H1 (cell line): ENCODE results near the gene MYO1D. TPM values are rescaled to one million over a fixed set of nuclear protein-coding genes. Genes with fewer than 3 reads are reported as not detected.

Experiments
- CTCF ChIA-PET: fragments of 300-600 bp; sonication (Branson Sonifier 250); formaldehyde crosslinking; loops from one replicate; lab custom pipeline; 2021; ENCODE audit not compliant: partially characterized antibody; lab: Charles Lee
- POLR2A ChIA-PET: fragments of 300-600 bp; sonication (Branson Sonifier 250); formaldehyde crosslinking; loops from one replicate; lab custom pipeline; 2021; ENCODE audit warnings: inconsistent platforms; ENCODE audit not compliant: partially characterized antibody; lab: Charles Lee
- DNase-seq, 2 experiments: peaks; one replicate each; pipeline versions ENCODE4 v3.0.0 to v3.0.0-alpha.2; 2010 to 2022; ENCODE audit warnings: low spot score in 2 of 2, low read depth in 1 of 2, mixed read lengths in 1 of 2
- FAIRE-seq: peaks from 2 replicates; lab custom pipeline; 2011; peaks lifted over from hg19 to GRCh38; lab: Jason Lieb, UNC
- H2AFZ ChIP-seq: 2 replicates; pipeline ENCODE4 v1.8.1; 2012; ENCODE audit warnings: low read length, inconsistent platforms
- H2AK5ac ChIP-seq: 2 replicates; pipeline ENCODE4 v1.6.1; 2013; ENCODE audit warnings: low read depth, low read length
- H2BK120ac ChIP-seq: replicated peaks from 2 replicates; pipeline ENCODE3; 2013; ENCODE audit warnings: low read depth, low read length, inconsistent platforms
- H2BK12ac ChIP-seq: 2 replicates; pipeline ENCODE4 v1.6.1; 2013; ENCODE audit warnings: low read depth, low read length
- H2BK15ac ChIP-seq: 2 replicates; pipeline ENCODE4 v1.6.1; 2013; ENCODE audit warnings: low read length
- H2BK20ac ChIP-seq: 2 replicates; pipeline ENCODE4 v1.6.1; 2013; ENCODE audit warnings: low read length
- H2BK5ac ChIP-seq: 2 replicates; pipeline ENCODE4 v1.6.1; 2013; ENCODE audit warnings: low read depth, low read length
- H3K14ac ChIP-seq: 2 replicates; pipeline ENCODE4 v1.6.1; 2013; ENCODE audit warnings: inconsistent platforms; ENCODE audit not compliant: insufficient read length
- H3K18ac ChIP-seq: 2 replicates; pipeline ENCODE4 v1.6.1; 2013; ENCODE audit warnings: low read length; ENCODE audit errors: extremely low read depth
- H3K23ac ChIP-seq: 2 replicates; pipeline ENCODE4 v1.6.1; 2013; ENCODE audit warnings: inconsistent platforms; ENCODE audit not compliant: insufficient read length
- H3K23me2 ChIP-seq: 2 replicates; pipeline ENCODE4 v1.6.1; 2013; ENCODE audit warnings: low read depth, low read length
- H3K27ac ChIP-seq: 2 replicates; pipeline ENCODE4 v1.6.1; 2011; ENCODE audit warnings: low read depth, low read length, inconsistent platforms
- H3K27me3 ChIP-seq, 4 experiments: replicated peaks in 1 of 4; 1 replicate in 1 of 4; 2 replicates in 3 of 4; pipeline versions ENCODE4 v1.6.1 to v1.8.1; 2011 to 2013; ENCODE audit warnings: low read length in 3 of 4, mild to moderate bottlenecking in 3 of 4, inconsistent platforms in 2 of 4, mixed read lengths in 2 of 4, moderate library complexity in 1 of 4; ENCODE audit not compliant: control insufficient read depth in 3 of 4, insufficient read depth in 3 of 4; ENCODE audit errors: extremely low read depth in 1 of 4
- H3K36me3 ChIP-seq, 4 experiments: 2 replicates each; pipeline versions ENCODE4 v1.6.1 to v1.8.1; 2011 to 2013; ENCODE audit warnings: mild to moderate bottlenecking in 4 of 4, low read length in 3 of 4, moderate library complexity in 2 of 4, control low read depth in 1 of 4, inconsistent platforms in 1 of 4; ENCODE audit not compliant: insufficient read depth in 4 of 4, control insufficient read depth in 2 of 4
- H3K4ac ChIP-seq: replicated peaks from 2 replicates; pipeline ENCODE3; 2013; ENCODE audit warnings: low read length, low read depth, mixed read lengths, inconsistent platforms; ENCODE audit not compliant: insufficient read length
- H3K4me1 ChIP-seq, 4 experiments: replicated peaks in 1 of 4; 1 replicate in 1 of 4; 2 replicates in 3 of 4; pipeline versions ENCODE4 v1.6.1 to v1.8.1; 2011 to 2013; ENCODE audit warnings: low read length in 3 of 4, inconsistent platforms in 2 of 4, mixed read lengths in 1 of 4; ENCODE audit not compliant: insufficient read depth in 4 of 4, control insufficient read depth in 3 of 4
- H3K4me2 ChIP-seq, 2 experiments: 2 replicates each; pipeline versions ENCODE4 v1.6.1 to v1.8.1; 2011 to 2013; ENCODE audit warnings: low read depth in 2 of 2, low read length in 2 of 2, control low read depth in 1 of 2, inconsistent platforms in 1 of 2, mild to moderate bottlenecking in 1 of 2; ENCODE audit not compliant: insufficient read depth in 1 of 2
- H3K4me3 ChIP-seq, 4 experiments: fragments of 200-600, 300-600 bp in 1 of 4; sonication (generic), shearing (Covaris generic), sonication (Bioruptor Twin) in 1 of 4; 2 replicates each; pipeline versions ENCODE4 v1.5.1 to v1.8.1; 2011 to 2016; ENCODE audit warnings: low read length in 4 of 4, low read depth in 3 of 4, control low read depth in 2 of 4, inconsistent platforms in 2 of 4, mild to moderate bottlenecking in 2 of 4, mixed read lengths in 1 of 4, moderate library complexity in 1 of 4; ENCODE audit not compliant: insufficient read depth in 2 of 4; ENCODE audit errors: extremely low read depth in 1 of 4
- H3K56ac ChIP-seq: replicated peaks from 2 replicates; pipeline ENCODE3; 2013; ENCODE audit warnings: low read depth, mild to moderate bottlenecking, mixed read lengths, low read length, inconsistent platforms; ENCODE audit not compliant: insufficient read length
- H3K79me1 ChIP-seq: 2 replicates; pipeline ENCODE4 v1.6.1; 2013; ENCODE audit warnings: low read depth, low read length, control low read depth
- H3K79me2 ChIP-seq, 2 experiments: 2 replicates each; pipeline versions ENCODE4 v1.6.1 to v1.8.1; 2012 to 2013; ENCODE audit warnings: low read length in 2 of 2, mild to moderate bottlenecking in 2 of 2, inconsistent platforms in 1 of 2; ENCODE audit not compliant: insufficient read depth in 2 of 2, control insufficient read depth in 1 of 2
- H3K9ac ChIP-seq, 4 experiments: replicated peaks in 1 of 4; 1 replicate in 1 of 4; 2 replicates in 3 of 4; pipeline versions ENCODE4 v1.6.1 to v1.8.1; 2011 to 2013; ENCODE audit warnings: low read depth in 3 of 4, low read length in 3 of 4, control low read depth in 2 of 4, mild to moderate bottlenecking in 2 of 4, moderate library complexity in 2 of 4, inconsistent platforms in 1 of 4; ENCODE audit errors: extremely low read depth in 1 of 4
- H3K9me3 ChIP-seq, 2 experiments: 2 replicates each; pipeline versions ENCODE4 v1.6.1 to v1.8.1; 2012 to 2013; ENCODE audit warnings: mild to moderate bottlenecking in 2 of 2, moderate library complexity in 2 of 2, control low read depth in 1 of 2, inconsistent platforms in 1 of 2, low read depth in 1 of 2, low read length in 1 of 2, mixed read lengths in 1 of 2; ENCODE audit not compliant: insufficient read depth in 2 of 2
- H4K20me1 ChIP-seq, 2 experiments: replicated peaks in 1 of 2; 2 replicates each; pipeline versions ENCODE3 to v1.8.1; 2011 to 2013; ENCODE audit warnings: inconsistent platforms in 2 of 2, low read length in 2 of 2, mild to moderate bottlenecking in 1 of 2; ENCODE audit not compliant: insufficient read depth in 2 of 2, control insufficient read depth in 1 of 2
- H4K5ac ChIP-seq: 2 replicates; pipeline ENCODE4 v1.6.1; 2013; ENCODE audit warnings: low read length, low read depth, mixed read lengths, inconsistent platforms; ENCODE audit not compliant: insufficient read length
- H4K8ac ChIP-seq: 2 replicates; pipeline ENCODE4 v1.8.0; 2013; ENCODE audit warnings: mild to moderate bottlenecking, moderate library complexity, low read length, inconsistent platforms; ENCODE audit not compliant: insufficient read depth; ENCODE audit errors: extremely low read depth
- H4K91ac ChIP-seq: replicated peaks from 2 replicates; pipeline ENCODE3; 2013; ENCODE audit warnings: low read length, mixed read lengths, inconsistent platforms; ENCODE audit not compliant: insufficient read length
- WGBS, 2 experiments: shearing (Covaris generic) in 1 of 2; methylation state at CpG; one replicate each; pipeline versions ENCODE4 v1.1.6 to v1.1.7; 2013 to 2015; ENCODE audit warnings: low lambda C conversion rate in 2 of 2, mixed read lengths in 2 of 2, inconsistent platforms in 1 of 2, low coverage in 1 of 2, missing lambda C conversion rate in 1 of 2; ENCODE audit not compliant: insufficient replicate concordance in 2 of 2, insufficient coverage in 1 of 2, insufficient read length in 1 of 2; ENCODE audit errors: extremely low coverage in 1 of 2, missing lambda C conversion rate in 1 of 2; 5-methylcytosine and 5-hydroxymethylcytosine counted together
- polyA plus RNA-seq, 7 experiments: library from polyadenylated mRNA; depleted of rRNA in 3 of 7; stranded (reverse) in 5 of 7; unstranded in 2 of 7; fragments of >200 nt in 5 of 7; fragments of 200-250 nt in 2 of 7; gene quantifications; 1 replicate in 5 of 7; 2 replicates in 1 of 7; 4 replicates in 1 of 7; pipeline versions ENCODE4 v1.2.1 to v1.2.3, GENCODE V29; 2011 to 2013; ENCODE audit warnings: missing spikeins in 2 of 7, mixed read lengths in 2 of 7
- total RNA-seq: library from RNA; stranded (reverse); fragmentation: NEBNext Ultra II Directional; extraction: Animal tissue kit (Norgen Biotek cat#: 25700); gene quantifications from 2 replicates; pipeline ENCODE4 v1.2.1, GENCODE V29; 2021

The MYO1D gene
- total and polyA plus RNA-seq, 2 of the 8 experiments (the other 6 are each of a cell fraction or from before 2014, with no cell fraction given) = 6.5 to 25.4 TPM

GRCh38 chr17:32533296-32533695 lies 343.6 kb downstream of the MYO1D start:
- H3K18ac ChIP-seq = no peak overlapping the region
- no peak overlapping the region for H3K4me3 ChIP-seq
- H3K14ac ChIP-seq = no peak overlapping the region
- H2BK120ac ChIP-seq = no peak overlapping the region
- no peak overlapping the region for H4K91ac ChIP-seq
- peaks cover 0 to 2% (median 0%) of the 10 kb centered on the region in 4 experiments; a peak in 2 of 7 replicates for H3K4me1 ChIP-seq
- no peaks in the 10 kb centered on the region for H4K20me1 ChIP-seq
- H3K4me2 ChIP-seq = no peak overlapping the region
- H3K9me3 ChIP-seq = no peaks in the 10 kb centered on the region
- no peak overlapping the region for H3K9ac ChIP-seq
- H2BK15ac ChIP-seq = no peak overlapping the region
- H3K36me3 ChIP-seq = no peaks in the 10 kb centered on the region
- no peak for DNase-seq
- no peak overlapping the region for H4K8ac ChIP-seq
- H3K27ac ChIP-seq = no peak overlapping the region
- H4K5ac ChIP-seq = no peak overlapping the region
- no peaks in the 10 kb centered on the region for H3K79me2 ChIP-seq
- no peak overlapping the region for H2AFZ ChIP-seq
- no peaks in the 10 kb centered on the region for H3K27me3 ChIP-seq
- no peak overlapping the region for H3K23ac ChIP-seq
- no peak for FAIRE-seq
- no peak overlapping the region for H2BK5ac ChIP-seq
- 89% methylated on average over 3 of the region's 3 CpGs; no CpG with 5 or more reads in 1 of the 2 experiments for WGBS, 2 experiments
- H3K56ac ChIP-seq = no peak overlapping the region
- peaks cover under 1% of the 10 kb centered on the region; the same call in 1 of the 2 replicates for H3K23me2 ChIP-seq
- CTCF ChIA-PET = interaction anchor here (1.0 to 1.3 kb wide), 2 partner anchors 26 to 42 kb away, joined by 3 to 4 read pairs; no protein-coding TSS in a partner anchor
- no peak overlapping the region for H2BK12ac ChIP-seq
- H2BK20ac ChIP-seq = no peak overlapping the region
- H2AK5ac ChIP-seq = no peak overlapping the region
- H3K79me1 ChIP-seq = no peaks in the 10 kb centered on the region
- POLR2A ChIA-PET = interaction anchor here (1.4 to 1.7 kb wide), 2 partner anchors 13 to 49 kb away, joined by 3 read pairs; no protein-coding TSS in a partner anchor
- no peak overlapping the region for H3K4ac ChIP-seq
